KOPT-K1 (cell line): ENCODE data around the gene DGCR8.
A peak's percentile ranks its signal among the peaks of the same experiment; 100 is the strongest.

Experiments
- H3K27ac ChIP-seq: fragments of 200-600 bp; sonication (generic); 2 replicates; pipeline ENCODE4 v1.5.1; 2016; ENCODE audit warnings: antibody characterized with exemption, mild to moderate bottlenecking, low read depth, low read length; ENCODE audit not compliant: poor library complexity, severe bottlenecking
- H3K36me3 ChIP-seq: fragments of 200-600 bp; sonication (generic); 2 replicates; pipeline ENCODE4 v1.5.1; 2017; ENCODE audit warnings: antibody characterized with exemption, mild to moderate bottlenecking, low read length, moderate library complexity; ENCODE audit not compliant: insufficient read depth
- H3K9me3 ChIP-seq: fragments of 200-600 bp; sonication (generic); 2 replicates; pipeline ENCODE4 v1.5.1; 2017; ENCODE audit warnings: antibody characterized with exemption, low read length, mild to moderate bottlenecking; ENCODE audit not compliant: insufficient read depth, poor library complexity, severe bottlenecking

The DGCR8 gene

GRCh38 chr22:20069331-20070042, 10.6 kb upstream of the DGCR8 start:
- Histone ChIP-seq H3K36me3 (no peaks in the 10 kb centered on the region), H3K27ac (no peak overlapping the region), H3K9me3 (no peaks in the 10 kb centered on the region)

- no peaks in the 10 kb centered on the region for H3K36me3 ChIP-seq
- H3K9me3 ChIP-seq: no peaks in the 10 kb centered on the region
- no peak overlapping the region for H3K27ac ChIP-seq
These were observed 8.5 kb upstream of the DGCR8 start for GRCh38 chr22:20071524-20071972.

- Histone ChIP-seq H3K36me3 (no peaks in the 10 kb centered on the region), H3K27ac (no peak overlapping the region), H3K9me3 (no peaks in the 10 kb centered on the region)
These were observed 3.3 kb upstream of the DGCR8 start for GRCh38 chr22:20076627-20077172.

GRCh38 chr22:20080445-20080775, 369 bp downstream of the DGCR8 start:
- H3K27ac ChIP-seq: peak overlapping the region; percentile 94
- peaks cover 15% of the 10 kb centered on the region for H3K36me3 ChIP-seq
- no peaks in the 10 kb centered on the region for H3K9me3 ChIP-seq

- peaks cover 21% of the 10 kb centered on the region for H3K36me3 ChIP-seq
- peak overlapping the region; percentile 94 for H3K27ac ChIP-seq
- H3K9me3 ChIP-seq: no peaks in the 10 kb centered on the region
These were observed 974 bp downstream of the DGCR8 start for GRCh38 chr22:20080776-20081654.

- Histone ChIP-seq H3K9me3 (no peaks in the 10 kb centered on the region), H3K27ac (no peak overlapping the region), H3K36me3 (peaks cover 44% of the 10 kb centered on the region)
These were observed 3.3 kb downstream of the DGCR8 start for GRCh38 chr22:20083157-20083890.

- Histone ChIP-seq H3K36me3 (peaks cover 51% of the 10 kb centered on the region), H3K27ac (no peak overlapping the region), H3K9me3 (no peaks in the 10 kb centered on the region)
These were observed 4.0 kb downstream of the DGCR8 start for GRCh38 chr22:20083891-20084546.

GRCh38 chr22:20084547-20085413, 4.7 kb downstream of the DGCR8 start:
- Histone ChIP-seq H3K27ac (no peak overlapping the region), H3K9me3 (no peaks in the 10 kb centered on the region), H3K36me3 (peaks cover 59% of the 10 kb centered on the region)

- Histone ChIP-seq H3K36me3 (peaks cover 68% of the 10 kb centered on the region), H3K27ac (no peak overlapping the region), H3K9me3 (no peaks in the 10 kb centered on the region)
These were observed 5.6 kb downstream of the DGCR8 start for GRCh38 chr22:20085651-20086050.

GRCh38 chr22:20086101-20086599, 6.1 kb downstream of the DGCR8 start:
- Histone ChIP-seq H3K9me3 (no peaks in the 10 kb centered on the region), H3K27ac (no peak overlapping the region), H3K36me3 (peaks cover 73% of the 10 kb centered on the region)

- peaks cover 79% of the 10 kb centered on the region for H3K36me3 ChIP-seq
- H3K27ac ChIP-seq: no peak overlapping the region
- H3K9me3 ChIP-seq: no peaks in the 10 kb centered on the region
These were observed 6.7 kb downstream of the DGCR8 start for GRCh38 chr22:20086763-20087162.

- Histone ChIP-seq H3K27ac (no peak overlapping the region), H3K36me3 (peaks cover 85% of the 10 kb centered on the region), H3K9me3 (no peaks in the 10 kb centered on the region)
These were observed 7.5 kb downstream of the DGCR8 start for GRCh38 chr22:20087319-20088262.

- peaks cover 85% of the 10 kb centered on the region for H3K36me3 ChIP-seq
- H3K9me3 ChIP-seq: no peaks in the 10 kb centered on the region
- H3K27ac ChIP-seq: no peak overlapping the region
These were observed 8.2 kb downstream of the DGCR8 start for GRCh38 chr22:20088263-20088648.
